ENCODE data around the gene DEXI. TPM values are rescaled to one million over a fixed set of nuclear protein-coding genes. Genes with fewer than 3 reads are reported as not detected.

Gene DEXI
- total and polyA plus RNA-seq, 2 of the 13 experiments (the other 11 are each of a cell fraction or from before 2014, with no cell fraction given): 51.5 to 70.4 TPM

GRCh38 chr16:10918294-10919002, 23.8 kb downstream of the DEXI start (continued):
- TF ChIP-seq, protein P1, sequence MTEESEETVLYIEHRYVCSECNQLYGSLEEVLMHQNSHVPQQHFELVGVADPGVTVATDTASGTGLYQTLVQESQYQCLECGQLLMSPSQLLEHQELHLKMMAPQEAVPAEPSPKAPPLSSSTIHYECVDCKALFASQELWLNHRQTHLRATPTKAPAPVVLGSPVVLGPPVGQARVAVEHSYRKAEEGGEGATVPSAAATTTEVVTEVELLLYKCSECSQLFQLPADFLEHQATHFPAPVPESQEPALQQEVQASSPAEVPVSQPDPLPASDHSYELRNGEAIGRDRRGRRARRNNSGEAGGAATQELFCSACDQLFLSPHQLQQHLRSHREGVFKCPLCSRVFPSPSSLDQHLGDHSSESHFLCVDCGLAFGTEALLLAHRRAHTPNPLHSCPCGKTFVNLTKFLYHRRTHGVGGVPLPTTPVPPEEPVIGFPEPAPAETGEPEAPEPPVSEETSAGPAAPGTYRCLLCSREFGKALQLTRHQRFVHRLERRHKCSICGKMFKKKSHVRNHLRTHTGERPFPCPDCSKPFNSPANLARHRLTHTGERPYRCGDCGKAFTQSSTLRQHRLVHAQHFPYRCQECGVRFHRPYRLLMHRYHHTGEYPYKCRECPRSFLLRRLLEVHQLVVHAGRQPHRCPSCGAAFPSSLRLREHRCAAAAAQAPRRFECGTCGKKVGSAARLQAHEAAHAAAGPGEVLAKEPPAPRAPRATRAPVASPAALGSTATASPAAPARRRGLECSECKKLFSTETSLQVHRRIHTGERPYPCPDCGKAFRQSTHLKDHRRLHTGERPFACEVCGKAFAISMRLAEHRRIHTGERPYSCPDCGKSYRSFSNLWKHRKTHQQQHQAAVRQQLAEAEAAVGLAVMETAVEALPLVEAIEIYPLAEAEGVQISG (CRISPR knock-in tag; IDR thresholded peaks at IDR 0.05): peak; percentile 64
- TF ChIP-seq HOXA5 (CRISPR knock-in tag; IDR thresholded peaks at IDR 0.05): peak; percentile 53
- TF ChIP-seq, protein P2, sequence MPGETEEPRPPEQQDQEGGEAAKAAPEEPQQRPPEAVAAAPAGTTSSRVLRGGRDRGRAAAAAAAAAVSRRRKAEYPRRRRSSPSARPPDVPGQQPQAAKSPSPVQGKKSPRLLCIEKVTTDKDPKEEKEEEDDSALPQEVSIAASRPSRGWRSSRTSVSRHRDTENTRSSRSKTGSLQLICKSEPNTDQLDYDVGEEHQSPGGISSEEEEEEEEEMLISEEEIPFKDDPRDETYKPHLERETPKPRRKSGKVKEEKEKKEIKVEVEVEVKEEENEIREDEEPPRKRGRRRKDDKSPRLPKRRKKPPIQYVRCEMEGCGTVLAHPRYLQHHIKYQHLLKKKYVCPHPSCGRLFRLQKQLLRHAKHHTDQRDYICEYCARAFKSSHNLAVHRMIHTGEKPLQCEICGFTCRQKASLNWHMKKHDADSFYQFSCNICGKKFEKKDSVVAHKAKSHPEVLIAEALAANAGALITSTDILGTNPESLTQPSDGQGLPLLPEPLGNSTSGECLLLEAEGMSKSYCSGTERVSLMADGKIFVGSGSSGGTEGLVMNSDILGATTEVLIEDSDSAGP (CRISPR knock-in tag; IDR thresholded peaks at IDR 0.05; ENCODE audit: borderline replicate concordance): peak; percentile 71
- TF ChIP-seq PREB (CRISPR knock-in tag; IDR thresholded peaks at IDR 0.05): no peak
- no peak; the same call in none of the 2 replicates for TF ChIP-seq ZNF552 (CRISPR knock-in tag; IDR thresholded peaks at IDR 0.05; ENCODE audit: borderline replicate concordance)
- TF ChIP-seq ZNF577 (CRISPR knock-in tag; IDR thresholded peaks at IDR 0.05; ENCODE audit: borderline replicate concordance, low read depth): no peak
- TF ChIP-seq ZBTB44 (CRISPR knock-in tag; IDR thresholded peaks at IDR 0.05): no peak
- TF ChIP-seq PRMT3 (CRISPR knock-in tag; IDR thresholded peaks at IDR 0.05; ENCODE audit: borderline replicate concordance, low read depth): no peak
- no peak for TF ChIP-seq ZNF720 (CRISPR knock-in tag; IDR thresholded peaks at IDR 0.05)
- TF ChIP-seq, protein P3, sequence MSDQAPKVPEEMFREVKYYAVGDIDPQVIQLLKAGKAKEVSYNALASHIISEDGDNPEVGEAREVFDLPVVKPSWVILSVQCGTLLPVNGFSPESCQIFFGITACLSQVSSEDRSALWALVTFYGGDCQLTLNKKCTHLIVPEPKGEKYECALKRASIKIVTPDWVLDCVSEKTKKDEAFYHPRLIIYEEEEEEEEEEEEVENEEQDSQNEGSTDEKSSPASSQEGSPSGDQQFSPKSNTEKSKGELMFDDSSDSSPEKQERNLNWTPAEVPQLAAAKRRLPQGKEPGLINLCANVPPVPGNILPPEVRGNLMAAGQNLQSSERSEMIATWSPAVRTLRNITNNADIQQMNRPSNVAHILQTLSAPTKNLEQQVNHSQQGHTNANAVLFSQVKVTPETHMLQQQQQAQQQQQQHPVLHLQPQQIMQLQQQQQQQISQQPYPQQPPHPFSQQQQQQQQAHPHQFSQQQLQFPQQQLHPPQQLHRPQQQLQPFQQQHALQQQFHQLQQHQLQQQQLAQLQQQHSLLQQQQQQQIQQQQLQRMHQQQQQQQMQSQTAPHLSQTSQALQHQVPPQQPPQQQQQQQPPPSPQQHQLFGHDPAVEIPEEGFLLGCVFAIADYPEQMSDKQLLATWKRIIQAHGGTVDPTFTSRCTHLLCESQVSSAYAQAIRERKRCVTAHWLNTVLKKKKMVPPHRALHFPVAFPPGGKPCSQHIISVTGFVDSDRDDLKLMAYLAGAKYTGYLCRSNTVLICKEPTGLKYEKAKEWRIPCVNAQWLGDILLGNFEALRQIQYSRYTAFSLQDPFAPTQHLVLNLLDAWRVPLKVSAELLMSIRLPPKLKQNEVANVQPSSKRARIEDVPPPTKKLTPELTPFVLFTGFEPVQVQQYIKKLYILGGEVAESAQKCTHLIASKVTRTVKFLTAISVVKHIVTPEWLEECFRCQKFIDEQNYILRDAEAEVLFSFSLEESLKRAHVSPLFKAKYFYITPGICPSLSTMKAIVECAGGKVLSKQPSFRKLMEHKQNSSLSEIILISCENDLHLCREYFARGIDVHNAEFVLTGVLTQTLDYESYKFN (CRISPR knock-in tag; conservative IDR thresholded peaks at IDR 0.05): no peak
- TF ChIP-seq RELA (CRISPR knock-in tag; IDR thresholded peaks at IDR 0.05): no peak
- TF ChIP-seq MYC (CRISPR knock-in tag; IDR thresholded peaks at IDR 0.05; ENCODE audit: borderline replicate concordance): no peak; the same call in 1 of the 2 replicates
- TF ChIP-seq NKX3-1 (CRISPR knock-in tag; IDR thresholded peaks at IDR 0.05): no peak
- TF ChIP-seq KDM1A (CRISPR knock-in tag; IDR thresholded peaks at IDR 0.05): no peak
- TF ChIP-seq IRF9 (CRISPR knock-in tag; IDR thresholded peaks at IDR 0.05; ENCODE audit: borderline replicate concordance): peak; percentile 86
- TF ChIP-seq ZNF616 (CRISPR knock-in tag; IDR thresholded peaks at IDR 0.05; ENCODE audit: low read depth): no peak
